ENCODE data around the gene CLDN2.
"Not testable (repeated sequence)": the region's sequence is repeated elsewhere in the genome, so short reads cannot be mapped to it uniquely, and the experiment has no call there.

Gene CLDN2, protein sequence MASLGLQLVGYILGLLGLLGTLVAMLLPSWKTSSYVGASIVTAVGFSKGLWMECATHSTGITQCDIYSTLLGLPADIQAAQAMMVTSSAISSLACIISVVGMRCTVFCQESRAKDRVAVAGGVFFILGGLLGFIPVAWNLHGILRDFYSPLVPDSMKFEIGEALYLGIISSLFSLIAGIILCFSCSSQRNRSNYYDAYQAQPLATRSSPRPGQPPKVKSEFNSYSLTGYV

DNA sequence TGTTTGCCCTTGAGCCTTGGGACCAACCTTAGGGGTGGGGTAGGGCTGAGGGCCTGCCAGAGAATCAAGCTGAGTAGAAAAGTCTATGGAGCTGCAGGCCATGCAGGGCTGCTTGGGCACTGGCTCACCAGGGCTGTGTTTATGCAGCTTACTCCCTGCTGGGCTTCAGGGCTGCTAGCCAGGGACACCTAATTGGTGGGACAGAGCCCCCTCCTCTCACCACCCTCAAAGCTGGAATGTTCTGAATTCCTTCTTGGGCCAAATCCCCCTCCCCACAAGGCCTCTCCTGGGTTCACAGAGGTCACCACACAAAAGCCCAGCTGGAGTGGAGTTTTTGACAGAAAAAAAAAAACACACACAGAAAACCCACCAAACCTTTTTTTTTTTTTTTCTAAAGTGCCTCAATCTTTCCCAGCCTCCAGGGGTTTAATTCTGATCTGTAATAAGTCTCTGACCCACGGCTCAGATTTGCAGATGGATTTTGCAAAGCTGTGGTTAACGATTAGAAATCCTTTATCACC is at the start of gene CLDN2:
Gene CLDN2 (plus strand): TSS at position 471 of the 521 bp plus-strand sequence. CDS start 7,827 bp downstream, outside the sequence.
- H3K36me3 ChIP-seq (ENCODE audit: control insufficient read depth, insufficient read depth, low read length) = no peaks in the 10 kb centered on the region
- no peak within 1 kb of the TSS for H3K4me3 ChIP-seq (ENCODE audit: low read length)
- H3K27me3 ChIP-seq (ENCODE audit: control insufficient read depth, insufficient read depth, low read length) = no peaks in the 10 kb centered on the region
- H3K4me1 ChIP-seq (ENCODE audit: control insufficient read depth, insufficient read depth, low read length) = no peaks in the 10 kb centered on the region
- H3K9me3 ChIP-seq (ENCODE audit: control insufficient read depth, low read length) = no peaks in the 10 kb centered on the region
- H3K9ac ChIP-seq (ENCODE audit: low read length) = no peak within 1 kb of the TSS

DNA sequence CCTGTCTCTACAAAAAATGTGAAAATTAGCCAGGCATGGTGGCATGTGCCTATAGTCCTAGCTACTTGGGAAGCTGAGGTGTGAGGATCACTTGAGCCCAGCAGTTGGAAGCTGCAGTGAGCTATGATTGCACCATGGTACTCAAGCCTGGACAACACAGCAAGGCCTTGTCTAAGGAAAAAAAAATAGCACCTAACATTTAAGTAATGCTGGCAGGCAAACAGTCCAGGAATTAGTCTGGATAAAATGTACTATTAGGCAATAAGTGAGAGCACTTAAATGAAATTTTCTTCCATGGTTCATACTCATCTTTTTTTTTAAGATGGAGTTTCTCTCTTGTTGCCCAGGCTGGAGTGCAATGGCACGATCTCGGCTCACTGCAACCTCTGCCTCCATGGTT is 47.4 kb upstream of the CLDN2 start:
- H3K4me1 ChIP-seq (ENCODE audit: control insufficient read depth, insufficient read depth, low read length); H3K9me3 ChIP-seq (ENCODE audit: control insufficient read depth, low read length); H3K27me3 ChIP-seq (ENCODE audit: control insufficient read depth, insufficient read depth, low read length); H3K4me3 ChIP-seq (ENCODE audit: low read length); H3K9ac ChIP-seq (ENCODE audit: low read length); H3K36me3 ChIP-seq (ENCODE audit: control insufficient read depth, insufficient read depth, low read length): not testable (repeated sequence)

DNA sequence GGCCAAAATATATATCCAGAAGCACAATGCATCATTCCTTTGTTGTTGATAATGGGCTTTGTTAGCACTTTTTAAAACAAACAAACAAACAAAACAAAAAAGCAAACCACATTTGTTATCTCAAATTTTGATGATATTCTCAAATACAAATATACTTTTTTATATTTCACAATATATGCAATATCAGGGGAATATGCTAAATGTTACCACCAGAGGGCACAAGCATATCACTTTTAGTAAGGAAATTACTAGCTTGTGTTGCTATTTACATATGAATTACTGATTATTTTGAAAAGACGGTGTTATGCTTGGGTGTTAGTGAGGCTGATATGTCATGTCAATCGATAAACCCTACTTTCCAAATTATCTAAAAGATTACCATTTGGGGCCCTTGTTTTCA is 46.1 kb upstream of the CLDN2 start:
- H3K9me3 ChIP-seq (ENCODE audit: control insufficient read depth, low read length) = no peaks in the 10 kb centered on the region
- no peaks in the 10 kb centered on the region for H3K36me3 ChIP-seq (ENCODE audit: control insufficient read depth, insufficient read depth, low read length)
- no peaks in the 10 kb centered on the region for H3K4me1 ChIP-seq (ENCODE audit: control insufficient read depth, insufficient read depth, low read length)

DNA sequence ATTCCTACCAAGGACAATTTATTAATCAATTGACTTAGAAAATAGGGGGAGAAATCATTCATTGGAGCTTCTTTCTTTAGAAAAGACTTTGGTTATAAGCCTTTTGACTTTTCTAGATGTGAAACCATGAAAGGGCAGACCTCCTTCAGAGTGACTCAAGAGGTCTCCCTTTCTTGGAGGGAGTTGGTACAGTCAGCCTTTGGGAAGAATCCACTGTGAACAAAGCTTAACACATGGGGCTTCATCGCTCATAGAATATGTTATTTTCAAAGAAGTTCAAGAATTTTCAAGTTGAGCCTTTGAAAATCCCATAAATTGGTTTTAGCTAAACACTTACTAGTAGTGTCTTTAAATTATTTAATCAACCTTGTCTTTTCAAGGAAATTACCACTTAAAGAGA is 45.1 kb upstream of the CLDN2 start:
- no peaks in the 10 kb centered on the region for H3K36me3 ChIP-seq (ENCODE audit: control insufficient read depth, insufficient read depth, low read length)
- H3K4me1 ChIP-seq (ENCODE audit: control insufficient read depth, insufficient read depth, low read length) = no peaks in the 10 kb centered on the region
- H3K4me3 ChIP-seq (ENCODE audit: low read length) = no peak overlapping the region
- no peak overlapping the region for H3K9ac ChIP-seq (ENCODE audit: low read length)
- no peaks in the 10 kb centered on the region for H3K9me3 ChIP-seq (ENCODE audit: control insufficient read depth, low read length)
- no peaks in the 10 kb centered on the region for H3K27me3 ChIP-seq (ENCODE audit: control insufficient read depth, insufficient read depth, low read length)

More for the DNA sequence above, 46.1 kb upstream of the CLDN2 start:
- no peaks in the 10 kb centered on the region for H3K27me3 ChIP-seq (ENCODE audit: control insufficient read depth, insufficient read depth, low read length)
- no peak overlapping the region for H3K4me3 ChIP-seq (ENCODE audit: low read length)
- no peak overlapping the region for H3K9ac ChIP-seq (ENCODE audit: low read length)

DNA sequence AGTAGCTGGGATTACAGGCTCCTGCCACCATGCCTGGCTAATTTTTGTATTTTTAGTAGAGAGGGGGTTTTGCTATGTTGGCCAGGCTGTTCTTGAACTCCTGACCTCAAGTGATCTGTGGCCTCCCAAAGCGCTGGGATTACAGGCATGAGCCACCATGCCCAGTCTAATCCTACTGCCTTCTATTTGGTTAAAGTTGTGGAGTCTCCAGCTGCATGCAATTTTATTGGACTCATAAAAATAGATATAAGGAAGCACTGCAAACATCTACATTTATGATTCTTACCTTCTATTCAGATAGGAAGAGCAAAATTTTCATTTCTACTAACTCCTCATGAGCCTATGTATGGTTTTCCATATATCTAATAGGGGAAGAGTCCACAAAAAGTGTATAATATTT is 30.7 kb upstream of the CLDN2 start:
- H3K9me3 ChIP-seq (ENCODE audit: control insufficient read depth, low read length) = no peaks in the 10 kb centered on the region
- H3K9ac ChIP-seq (ENCODE audit: low read length) = no peak overlapping the region
- no peaks in the 10 kb centered on the region for H3K27me3 ChIP-seq (ENCODE audit: control insufficient read depth, insufficient read depth, low read length)
- no peaks in the 10 kb centered on the region for H3K36me3 ChIP-seq (ENCODE audit: control insufficient read depth, insufficient read depth, low read length)
- H3K4me3 ChIP-seq (ENCODE audit: low read length) = no peak overlapping the region
- H3K4me1 ChIP-seq (ENCODE audit: control insufficient read depth, insufficient read depth, low read length) = no peaks in the 10 kb centered on the region

DNA sequence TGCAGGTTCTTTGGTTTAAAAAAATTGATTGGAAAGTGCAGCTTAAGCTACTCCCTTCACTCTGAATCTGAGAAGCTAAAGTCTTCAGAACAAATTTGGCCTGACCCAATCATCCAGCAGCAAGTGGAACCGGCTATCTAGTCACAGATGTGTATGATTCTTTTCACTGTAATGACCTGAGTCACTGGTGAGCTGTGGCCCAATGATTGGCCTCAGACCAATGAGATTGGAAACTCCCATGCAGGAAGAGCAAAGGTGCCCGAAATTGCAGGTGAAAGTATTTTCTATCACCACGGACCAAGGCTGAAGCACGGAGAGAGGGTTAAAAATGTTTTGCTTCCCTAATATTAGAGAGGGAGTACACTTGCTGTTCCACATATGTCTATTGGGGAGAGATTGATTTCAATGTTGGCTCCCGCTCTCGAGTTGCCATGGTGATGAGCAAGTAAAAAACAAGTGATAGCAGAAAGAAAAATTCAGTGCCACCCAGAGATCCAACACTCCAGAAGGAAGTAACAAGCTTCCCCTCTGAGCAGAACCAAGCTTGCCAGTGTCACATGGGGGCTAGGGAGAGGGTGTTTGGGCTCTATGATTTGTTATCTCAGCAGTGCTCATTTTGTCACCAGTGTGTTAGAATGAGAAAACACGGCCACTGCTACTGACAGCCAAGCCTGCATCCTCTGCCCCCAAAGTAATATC is 28.3 kb upstream of the CLDN2 start:
- H3K4me3 ChIP-seq (ENCODE audit: low read length) = no peak overlapping the region

DNA sequence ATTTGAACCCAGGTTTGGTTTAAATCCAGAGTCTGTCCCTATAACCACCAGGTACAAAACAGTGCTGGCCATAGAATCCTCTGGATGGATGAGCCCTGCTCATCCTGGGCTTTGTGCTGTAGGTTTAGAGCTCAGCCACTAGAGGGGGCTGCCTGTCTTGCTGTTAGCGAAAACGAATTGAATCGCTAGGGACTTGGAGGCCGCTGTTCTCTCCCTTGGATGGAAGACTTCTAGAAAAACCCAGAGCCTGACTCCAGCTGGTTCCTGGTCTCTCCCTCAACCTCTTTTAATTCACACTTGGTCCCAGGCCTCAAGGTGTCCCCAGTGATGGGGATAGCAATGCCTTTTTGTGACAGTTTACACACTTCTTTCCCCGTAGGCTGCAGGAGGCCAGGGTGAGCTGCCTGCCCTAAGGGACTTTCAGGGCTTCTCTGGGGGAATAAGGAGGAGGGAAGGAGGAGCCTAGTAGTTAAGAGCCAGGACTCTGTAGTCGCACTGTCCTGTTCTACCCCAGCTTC is 25.8 kb upstream of the CLDN2 start:
- Histone ChIP-seq H3K9me3 (ENCODE audit: control insufficient read depth, low read length) (no peaks in the 10 kb centered on the region), H3K9ac (ENCODE audit: low read length) (no peak overlapping the region), H3K4me3 (ENCODE audit: low read length) (no peak overlapping the region), H3K36me3 (ENCODE audit: control insufficient read depth, insufficient read depth, low read length) (no peaks in the 10 kb centered on the region), H3K4me1 (ENCODE audit: control insufficient read depth, insufficient read depth, low read length) (peaks cover 10% of the 10 kb centered on the region), H3K27me3 (ENCODE audit: control insufficient read depth, insufficient read depth, low read length) (no peaks in the 10 kb centered on the region)

More for the DNA sequence above, 28.3 kb upstream of the CLDN2 start:
- H3K36me3 ChIP-seq (ENCODE audit: control insufficient read depth, insufficient read depth, low read length) = no peaks in the 10 kb centered on the region
- no peaks in the 10 kb centered on the region for H3K27me3 ChIP-seq (ENCODE audit: control insufficient read depth, insufficient read depth, low read length)
- no peak overlapping the region for H3K9ac ChIP-seq (ENCODE audit: low read length)
- H3K4me1 ChIP-seq (ENCODE audit: control insufficient read depth, insufficient read depth, low read length) = peaks cover 10% of the 10 kb centered on the region
- H3K9me3 ChIP-seq (ENCODE audit: control insufficient read depth, low read length) = no peaks in the 10 kb centered on the region

DNA sequence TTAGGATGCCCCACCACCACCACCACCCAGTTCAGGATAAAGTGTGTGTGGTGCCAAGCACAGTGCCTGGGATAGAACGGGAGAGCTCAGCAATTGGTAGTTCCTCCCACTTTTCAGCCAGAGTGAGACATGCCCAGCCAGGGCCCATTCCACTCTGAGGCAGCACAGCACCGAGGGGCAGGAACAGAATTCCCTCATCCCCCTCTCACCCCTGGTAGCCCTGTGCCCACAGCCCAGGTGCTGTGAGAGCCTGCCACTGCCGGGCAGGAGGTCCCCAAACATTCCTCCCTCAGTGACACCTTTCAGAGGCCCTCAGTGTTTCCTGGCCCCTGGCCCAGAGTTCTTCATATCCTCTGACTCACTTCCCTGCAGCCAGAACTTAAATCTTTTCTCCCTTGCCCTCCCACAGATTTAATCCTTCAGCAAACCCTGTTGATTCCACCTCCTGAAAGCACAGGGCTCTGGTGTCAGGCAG is 25.2 kb upstream of the CLDN2 start:
- Histone ChIP-seq H3K9me3 (ENCODE audit: control insufficient read depth, low read length) (no peaks in the 10 kb centered on the region), H3K4me3 (ENCODE audit: low read length) (no peak overlapping the region), H3K4me1 (ENCODE audit: control insufficient read depth, insufficient read depth, low read length) (peaks cover 10% of the 10 kb centered on the region), H3K27me3 (ENCODE audit: control insufficient read depth, insufficient read depth, low read length) (no peaks in the 10 kb centered on the region), H3K36me3 (ENCODE audit: control insufficient read depth, insufficient read depth, low read length) (no peaks in the 10 kb centered on the region), H3K9ac (ENCODE audit: low read length) (no peak overlapping the region)

DNA sequence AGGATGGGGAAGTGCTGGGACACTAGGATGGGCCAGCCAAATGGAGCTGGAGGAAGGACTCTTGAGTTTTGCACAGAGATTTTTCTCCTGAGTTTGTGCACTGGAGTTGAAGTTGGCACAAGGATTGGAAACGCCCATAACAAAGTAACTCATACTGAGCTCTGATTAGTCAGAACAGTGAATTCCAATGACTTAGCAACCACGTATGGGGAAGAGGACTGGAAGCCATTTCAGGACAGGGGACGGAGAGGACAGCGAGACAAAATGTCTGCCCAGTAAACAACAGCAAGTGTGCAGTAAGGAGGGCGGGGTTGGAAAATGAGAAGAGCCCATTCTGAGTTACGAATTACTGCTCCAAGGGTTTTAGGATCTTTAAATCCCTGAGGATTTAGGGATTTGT is 22.9 kb upstream of the CLDN2 start:
- Histone ChIP-seq H3K4me3 (ENCODE audit: low read length) (no peak overlapping the region), H3K9ac (ENCODE audit: low read length) (no peak overlapping the region), H3K27me3 (ENCODE audit: control insufficient read depth, insufficient read depth, low read length) (no peaks in the 10 kb centered on the region), H3K36me3 (ENCODE audit: control insufficient read depth, insufficient read depth, low read length) (no peaks in the 10 kb centered on the region), H3K9me3 (ENCODE audit: control insufficient read depth, low read length) (no peaks in the 10 kb centered on the region), H3K4me1 (ENCODE audit: control insufficient read depth, insufficient read depth, low read length) (peaks cover 10% of the 10 kb centered on the region)

DNA sequence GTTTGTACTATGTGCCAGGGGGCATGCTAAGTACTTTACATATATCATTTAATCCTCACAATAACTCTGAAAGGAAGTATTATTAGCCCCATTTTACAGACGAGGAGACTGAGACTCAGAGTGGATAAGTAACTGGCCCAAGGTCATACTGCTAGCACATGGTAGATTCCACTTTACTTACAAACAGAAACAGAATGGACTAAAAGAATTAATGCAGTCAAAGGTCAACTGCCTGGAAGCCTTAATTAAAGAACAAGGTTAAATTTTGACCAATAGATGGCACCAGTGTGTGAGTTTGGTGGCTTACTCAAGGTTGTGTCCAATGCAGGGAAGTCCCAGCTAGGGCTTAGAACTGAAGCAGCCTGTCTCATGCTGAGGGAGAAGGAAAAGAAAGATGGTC is 21.7 kb upstream of the CLDN2 start:
- Histone ChIP-seq H3K9ac (ENCODE audit: low read length) (no peak overlapping the region), H3K9me3 (ENCODE audit: control insufficient read depth, low read length) (no peaks in the 10 kb centered on the region), H3K36me3 (ENCODE audit: control insufficient read depth, insufficient read depth, low read length) (no peaks in the 10 kb centered on the region), H3K4me1 (ENCODE audit: control insufficient read depth, insufficient read depth, low read length) (peaks cover 10% of the 10 kb centered on the region), H3K4me3 (ENCODE audit: low read length) (no peak overlapping the region), H3K27me3 (ENCODE audit: control insufficient read depth, insufficient read depth, low read length) (no peaks in the 10 kb centered on the region)

DNA sequence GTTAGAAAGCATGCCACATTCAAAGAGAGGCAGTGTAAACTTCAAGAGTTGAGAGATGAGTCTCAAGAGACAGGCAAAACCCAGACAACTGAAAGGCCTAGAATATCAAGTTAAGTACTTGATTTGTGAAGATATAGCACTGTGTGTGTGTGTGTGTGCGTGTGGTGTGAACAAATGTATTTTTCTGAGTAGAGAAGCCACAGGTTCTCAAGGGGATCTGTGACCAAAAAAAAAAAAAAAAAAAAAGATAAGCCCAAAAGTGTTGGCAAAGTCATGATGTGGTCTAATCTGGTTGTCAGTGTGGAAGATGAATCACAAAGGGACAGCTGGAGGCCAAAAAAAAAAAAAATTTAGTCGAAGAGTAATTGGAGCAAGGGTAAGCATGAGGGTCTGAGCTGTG is 20.9 kb upstream of the CLDN2 start:
- Histone ChIP-seq H3K9ac (ENCODE audit: low read length) (no peak overlapping the region), H3K27me3 (ENCODE audit: control insufficient read depth, insufficient read depth, low read length) (no peaks in the 10 kb centered on the region), H3K4me3 (ENCODE audit: low read length) (no peak overlapping the region), H3K4me1 (ENCODE audit: control insufficient read depth, insufficient read depth, low read length) (peaks cover 10% of the 10 kb centered on the region), H3K36me3 (ENCODE audit: control insufficient read depth, insufficient read depth, low read length) (no peaks in the 10 kb centered on the region), H3K9me3 (ENCODE audit: control insufficient read depth, low read length) (no peaks in the 10 kb centered on the region)

DNA sequence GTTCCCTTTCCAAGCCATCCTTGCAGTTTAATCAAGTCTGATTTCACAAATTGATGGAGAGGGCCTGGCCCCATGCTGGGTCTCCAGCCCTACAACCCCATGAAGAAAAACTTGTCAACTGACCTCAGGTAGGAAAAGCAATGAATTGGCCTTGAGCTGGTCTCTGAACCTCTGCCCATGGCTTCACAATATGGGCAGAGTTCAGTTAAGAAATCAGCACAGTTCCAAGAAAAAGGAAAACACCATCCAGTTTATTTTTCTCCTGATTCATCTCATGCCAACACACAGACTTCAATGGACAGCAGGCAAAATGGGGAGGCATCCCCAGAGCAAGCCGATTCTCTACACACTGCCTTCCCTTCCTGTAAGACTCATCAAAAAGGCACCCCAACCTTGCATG is 20.4 kb upstream of the CLDN2 start:
- H3K9me3 ChIP-seq (ENCODE audit: control insufficient read depth, low read length) = no peaks in the 10 kb centered on the region
- no peaks in the 10 kb centered on the region for H3K27me3 ChIP-seq (ENCODE audit: control insufficient read depth, insufficient read depth, low read length)
- no peaks in the 10 kb centered on the region for H3K36me3 ChIP-seq (ENCODE audit: control insufficient read depth, insufficient read depth, low read length)
- no peak overlapping the region for H3K9ac ChIP-seq (ENCODE audit: low read length)
- no peak overlapping the region for H3K4me3 ChIP-seq (ENCODE audit: low read length)
- peaks cover 7% of the 10 kb centered on the region for H3K4me1 ChIP-seq (ENCODE audit: control insufficient read depth, insufficient read depth, low read length)
